ENCODE data around the gene ATF7. TPM values are rescaled to one million over a fixed set of nuclear protein-coding genes. Genes with fewer than 3 reads are reported as not detected.

ATF7 gene
- total RNA-seq, 1 donor from 2014 or later: 61.2 TPM

DNA sequence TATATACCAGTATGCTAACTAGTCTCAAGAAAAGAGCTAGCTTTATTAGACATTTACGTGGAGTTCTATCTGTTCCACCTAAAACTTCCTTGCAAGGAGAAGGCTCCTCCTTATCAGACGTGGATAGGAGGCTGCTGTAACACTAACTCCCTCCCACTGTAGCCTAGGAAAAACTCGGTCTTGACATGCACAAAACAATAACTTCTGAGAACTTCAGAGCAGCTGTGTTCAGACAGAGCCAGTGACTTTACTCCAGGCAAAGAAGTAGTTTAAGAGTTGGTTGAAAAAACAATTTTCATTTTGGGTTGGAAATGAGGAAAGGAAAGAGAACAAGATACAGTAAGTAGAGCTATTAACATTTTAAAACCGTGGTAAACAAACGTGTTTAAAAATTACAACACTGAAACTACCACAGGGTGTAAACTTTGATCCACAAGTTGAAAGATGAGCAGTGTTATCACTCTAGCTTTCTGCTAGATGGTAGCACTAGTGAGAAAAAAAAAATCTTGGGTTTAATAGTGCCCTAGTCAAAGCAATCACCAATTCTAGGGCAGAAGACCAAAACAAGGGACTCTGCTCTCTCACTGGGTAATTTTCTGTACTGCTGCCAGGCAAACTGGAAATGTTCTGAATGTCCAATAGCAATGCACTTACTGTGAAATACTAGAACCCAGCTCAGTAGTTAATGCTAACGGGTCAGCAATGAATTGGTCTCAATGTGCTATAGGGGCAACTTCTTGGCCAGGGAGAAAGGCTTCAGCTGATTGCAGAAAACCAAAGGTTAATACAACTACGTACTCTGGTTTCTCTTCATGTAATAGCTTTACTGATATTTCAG lies 2.4 kb downstream of the ATF7 start:
- intact Hi-C loops (cut with DNase I): no loop called here
- Histone ChIP-seq H3K27me3 (ENCODE audit: low read depth) (no peaks in the 10 kb centered on the region), H3K27ac (peak overlapping the region; percentile 91), H3K4me1 (peaks cover 51% of the 10 kb centered on the region), H3K36me3 (no peaks in the 10 kb centered on the region), H3K9me3 (no peaks in the 10 kb centered on the region), H3K4me3 (peak overlapping the region; percentile 67)
- TF ChIP-seq, protein P1, sequence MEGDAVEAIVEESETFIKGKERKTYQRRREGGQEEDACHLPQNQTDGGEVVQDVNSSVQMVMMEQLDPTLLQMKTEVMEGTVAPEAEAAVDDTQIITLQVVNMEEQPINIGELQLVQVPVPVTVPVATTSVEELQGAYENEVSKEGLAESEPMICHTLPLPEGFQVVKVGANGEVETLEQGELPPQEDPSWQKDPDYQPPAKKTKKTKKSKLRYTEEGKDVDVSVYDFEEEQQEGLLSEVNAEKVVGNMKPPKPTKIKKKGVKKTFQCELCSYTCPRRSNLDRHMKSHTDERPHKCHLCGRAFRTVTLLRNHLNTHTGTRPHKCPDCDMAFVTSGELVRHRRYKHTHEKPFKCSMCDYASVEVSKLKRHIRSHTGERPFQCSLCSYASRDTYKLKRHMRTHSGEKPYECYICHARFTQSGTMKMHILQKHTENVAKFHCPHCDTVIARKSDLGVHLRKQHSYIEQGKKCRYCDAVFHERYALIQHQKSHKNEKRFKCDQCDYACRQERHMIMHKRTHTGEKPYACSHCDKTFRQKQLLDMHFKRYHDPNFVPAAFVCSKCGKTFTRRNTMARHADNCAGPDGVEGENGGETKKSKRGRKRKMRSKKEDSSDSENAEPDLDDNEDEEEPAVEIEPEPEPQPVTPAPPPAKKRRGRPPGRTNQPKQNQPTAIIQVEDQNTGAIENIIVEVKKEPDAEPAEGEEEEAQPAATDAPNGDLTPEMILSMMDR (IDR thresholded peaks at IDR 0.05): no peak
- DNase-seq (no peak), ATAC-seq (no peak)

DNA sequence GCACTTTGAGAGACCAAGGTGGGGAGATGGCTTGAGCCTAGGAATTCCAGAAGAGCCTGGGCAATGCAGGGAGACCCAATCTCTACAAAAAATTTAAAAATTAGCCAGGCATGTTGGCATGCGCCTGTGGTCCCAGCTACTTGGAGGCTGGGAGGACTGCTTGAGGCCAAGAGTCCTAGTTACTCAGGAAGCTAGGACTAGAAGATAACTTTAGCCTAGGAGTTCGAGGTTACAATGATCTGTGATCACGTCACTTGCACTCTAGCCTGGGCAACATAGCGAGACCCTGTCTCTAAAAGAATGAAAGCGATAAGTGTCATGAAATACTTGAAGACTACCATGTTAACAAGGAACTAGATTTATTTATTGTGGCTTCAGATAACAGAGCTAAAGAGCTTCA lies 3.5 kb downstream of the ATF7 start:
- Histone ChIP-seq H3K4me3 (no peak overlapping the region), H3K36me3 (no peaks in the 10 kb centered on the region), H3K4me1 (peaks cover 61% of the 10 kb centered on the region), H3K9me3 (no peaks in the 10 kb centered on the region), H3K27me3 (ENCODE audit: low read depth) (no peaks in the 10 kb centered on the region), H3K27ac (peak overlapping the region; percentile 91)
- DNase-seq (no peak), ATAC-seq (no peak)
- intact Hi-C loops (cut with DNase I): no loop called here
- TF ChIP-seq, protein P1 (IDR thresholded peaks at IDR 0.05): no peak

DNA sequence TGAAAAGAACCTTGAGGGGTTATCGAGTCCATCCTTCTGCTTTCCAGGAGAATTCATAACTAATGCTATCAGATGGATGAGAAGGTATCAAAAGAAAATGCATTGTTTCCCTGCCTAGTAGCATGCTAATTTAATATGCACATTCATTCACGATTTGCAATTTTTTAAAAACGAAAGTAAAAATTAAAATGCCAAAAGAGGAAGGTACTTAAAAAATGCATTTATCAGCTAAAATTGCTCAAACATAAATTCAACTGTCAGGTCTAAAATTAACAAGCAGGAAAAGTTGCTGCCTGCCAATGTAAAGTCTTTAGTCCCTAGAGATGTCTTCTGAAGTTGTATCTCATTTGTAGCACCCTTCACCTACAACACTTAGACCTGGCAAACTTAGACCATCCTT lies 7.9 kb downstream of the ATF7 start:
- TF ChIP-seq, protein P1 (IDR thresholded peaks at IDR 0.05): no peak
- Histone ChIP-seq H3K4me1 (peaks cover 70% of the 10 kb centered on the region), H3K27me3 (ENCODE audit: low read depth) (no peaks in the 10 kb centered on the region), H3K9me3 (no peaks in the 10 kb centered on the region), H3K36me3 (peaks cover 17% of the 10 kb centered on the region), H3K4me3 (peak overlapping the region; percentile 31), H3K27ac (peak overlapping the region; percentile 50)
- intact Hi-C loops (cut with DNase I): no loop called here
- no peak for ATAC-seq
- no peak for DNase-seq

DNA sequence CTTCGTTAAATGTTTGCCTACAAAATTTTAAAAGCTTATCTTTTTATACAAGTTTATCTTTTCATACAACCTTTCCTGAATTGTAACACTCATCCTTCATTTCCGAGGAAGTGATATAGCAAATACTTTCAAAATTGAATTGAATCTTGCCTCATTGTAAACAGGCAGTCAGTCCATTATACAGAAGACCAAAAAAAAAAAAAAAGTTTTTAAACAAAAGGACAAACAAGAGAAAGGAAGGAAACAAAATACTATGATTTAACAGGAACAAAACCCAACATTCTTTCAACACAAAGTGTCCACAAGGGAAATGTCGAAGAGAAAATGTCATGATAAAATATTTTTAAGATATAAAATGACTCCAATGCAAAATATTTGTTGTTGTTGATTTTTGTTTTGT lies 8.5 kb downstream of the ATF7 start:
- H3K4me3 ChIP-seq: peak overlapping the region; percentile 31

DNA sequence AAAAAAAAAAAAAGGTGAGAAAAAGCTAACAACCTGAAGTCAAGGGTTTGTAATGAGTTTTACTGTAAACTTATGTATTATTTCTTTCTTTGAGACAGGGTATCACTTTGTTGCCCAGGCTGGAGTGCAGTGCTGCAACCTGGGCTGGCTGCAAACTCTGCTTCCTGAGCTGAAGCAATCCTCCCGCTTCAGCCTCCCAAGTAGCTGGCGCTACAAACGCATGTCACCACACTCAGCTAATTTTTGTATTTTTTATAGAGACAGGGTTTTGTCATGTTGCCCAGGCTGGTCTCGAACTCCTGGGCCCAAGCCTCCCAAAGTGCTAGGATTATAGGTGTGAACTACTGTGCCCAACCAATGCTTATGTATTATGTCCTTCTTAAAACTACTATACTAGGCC lies 9.2 kb downstream of the ATF7 start:
- peak overlapping the region; percentile 50 for H3K27ac ChIP-seq
- intact Hi-C loops (cut with DNase I): no loop called here
- no peak for DNase-seq

More for the DNA sequence above, 8.5 kb downstream of the ATF7 start:
- peaks cover 17% of the 10 kb centered on the region for H3K36me3 ChIP-seq
- H3K9me3 ChIP-seq: no peaks in the 10 kb centered on the region
- H3K4me1 ChIP-seq: peaks cover 65% of the 10 kb centered on the region
- no peaks in the 10 kb centered on the region for H3K27me3 ChIP-seq (ENCODE audit: low read depth)
- intact Hi-C loops (cut with DNase I): no loop called here
- TF ChIP-seq, protein P1 (IDR thresholded peaks at IDR 0.05): no peak
- H3K27ac ChIP-seq: peak overlapping the region; percentile 50
- DNase-seq: no peak
- ATAC-seq: no peak

More for the DNA sequence above, 9.2 kb downstream of the ATF7 start:
- Histone ChIP-seq H3K27me3 (ENCODE audit: low read depth) (no peaks in the 10 kb centered on the region), H3K4me1 (peaks cover 57% of the 10 kb centered on the region), H3K36me3 (peaks cover 17% of the 10 kb centered on the region), H3K4me3 (peak overlapping the region; percentile 31), H3K9me3 (no peaks in the 10 kb centered on the region)
- ATAC-seq: no peak
- TF ChIP-seq, protein P1 (IDR thresholded peaks at IDR 0.05): no peak
